ENCODE data around the gene SLC39A10. TPM values are rescaled to one million over a fixed set of nuclear protein-coding genes. Genes with fewer than 3 reads are reported as not detected.

Gene SLC39A10
- total and polyA plus RNA-seq, 2 donors (not counting 1 experiment from before 2014, with no cell fraction given): 18.6 to 99.3 TPM

DNA sequence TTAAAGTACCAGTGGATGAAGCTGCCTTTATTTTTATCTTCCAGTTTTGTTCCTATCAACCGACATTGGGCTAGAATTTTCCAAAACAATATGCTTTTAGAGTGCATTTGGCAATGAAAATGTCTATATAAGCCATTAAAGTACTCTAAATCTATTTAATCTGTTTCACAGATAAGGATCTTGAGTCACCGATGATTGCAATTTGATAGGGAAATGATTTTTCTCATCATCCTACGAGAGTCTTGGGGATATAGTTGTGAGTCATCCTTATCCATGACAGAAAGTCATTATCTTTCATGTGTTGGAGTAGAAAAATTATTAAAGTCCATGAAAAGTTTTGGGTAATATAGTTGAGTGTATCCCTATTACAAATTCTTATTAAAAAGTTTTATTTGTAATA, 26.1 kb downstream of the SLC39A10 start:
- Mint-ChIP-seq H3K27ac (no peak overlapping the region), H3K4me1 (peaks cover 13% of the 10 kb centered on the region)

GRCh38 chr2:195686564-195686963, 29.5 kb downstream of the SLC39A10 start:
- Histone ChIP-seq H3K27ac (ENCODE audit: low read length in 2 of 2) (no peak overlapping the region), H3K4me2 (replicated peaks; ENCODE audit: low read depth, low read length, poor library complexity, severe bottlenecking) (no peak overlapping the region), H3K9me3 (ENCODE audit: control extremely low read depth in 1 of 3, control insufficient read depth in 2 of 3, insufficient read depth in 1 of 3, low read length in 2 of 3) (peaks cover 0 to 2% (median 0%) of the 10 kb centered on the region in 3 donors), H3K4me3 (ENCODE audit: control extremely low read depth in 1 of 5, extremely low read depth in 1 of 5, insufficient read depth in 1 of 5, low read depth in 2 of 5, low read length in 4 of 5) (no peak overlapping the region), H4K20me1 (ENCODE audit: control insufficient read depth, insufficient read depth, low read length, poor library complexity, severe bottlenecking) (no peaks in the 10 kb centered on the region), H3K79me2 (ENCODE audit: control insufficient read depth, insufficient read depth, low read length) (peaks cover 32% of the 10 kb centered on the region), H2AFZ (ENCODE audit: insufficient read depth, low read depth, low read length, poor library complexity, severe bottlenecking) (no peak overlapping the region), H3K27me3 (replicated peaks in 1 of 4; ENCODE audit: control extremely low read depth in 1 of 4, control insufficient read depth in 3 of 4, insufficient read depth in 4 of 4, low read length in 3 of 4) (no peaks in the 10 kb centered on the region), H3K36me3 (replicated peaks in 1 of 2; ENCODE audit: control extremely low read depth in 1 of 2, control insufficient read depth in 1 of 2, extremely low read depth in 1 of 2, insufficient read depth in 2 of 2, low read length in 1 of 2) (peaks cover 3 to 34% of the 10 kb centered on the region in 2 experiments), H3K4me1 (ENCODE audit: control insufficient read depth in 2 of 2, insufficient read depth in 2 of 2, low read length in 2 of 2) (peaks cover 0 to 9% of the 10 kb centered on the region in 2 donors), H3K9ac (ENCODE audit: low read length) (no peak overlapping the region)
- ChIA-PET CTCF (no interaction called here), POLR2A (no interaction called here)
- DNase-seq: no peak
- TF ChIP-seq CTCF (IDR thresholded peaks at IDR 0.05) (no peak), EZH2 (IDR thresholded peaks at IDR 0.05; ENCODE audit: borderline replicate concordance, insufficient read depth, low read depth, low read length, poor library complexity, severe bottlenecking) (no peak)
- no peaks in the 10 kb centered on the region for H3K27me3 Mint-ChIP-seq
- no peak overlapping the region for H3K27ac Mint-ChIP-seq
- no peak overlapping the region for H3K4me3 Mint-ChIP-seq
- intact Hi-C loops (cut with micrococcal nuclease): no loop called here
- no peak for ATAC-seq (ENCODE audit: low read depth)
- peaks cover 14% of the 10 kb centered on the region for H3K4me1 Mint-ChIP-seq
- peaks cover 6% of the 10 kb centered on the region for H3K9me3 Mint-ChIP-seq (ENCODE audit: insufficient read depth)

More for the DNA sequence above, 26.1 kb downstream of the SLC39A10 start:
- H3K4me3 ChIP-seq (ENCODE audit: control extremely low read depth in 1 of 5, extremely low read depth in 1 of 5, insufficient read depth in 1 of 5, low read depth in 2 of 5, low read length in 4 of 5): no peak overlapping the region
- H3K4me1 ChIP-seq (ENCODE audit: control insufficient read depth in 2 of 2, insufficient read depth in 2 of 2, low read length in 2 of 2): peaks cover 0 to 9% of the 10 kb centered on the region in 2 donors
- H3K9me3 ChIP-seq (ENCODE audit: control extremely low read depth in 1 of 3, control insufficient read depth in 2 of 3, insufficient read depth in 1 of 3, low read length in 2 of 3): no peaks in the 10 kb centered on the region
- H3K27me3 ChIP-seq (replicated peaks in 1 of 4; ENCODE audit: control extremely low read depth in 1 of 4, control insufficient read depth in 3 of 4, insufficient read depth in 4 of 4, low read length in 3 of 4): no peaks in the 10 kb centered on the region
- H3K9ac ChIP-seq (ENCODE audit: low read length): no peak overlapping the region
- no peaks in the 10 kb centered on the region for H3K27me3 Mint-ChIP-seq
- TF ChIP-seq CTCF (IDR thresholded peaks at IDR 0.05): no peak
- TF ChIP-seq EZH2 (IDR thresholded peaks at IDR 0.05; ENCODE audit: borderline replicate concordance, insufficient read depth, low read depth, low read length, poor library complexity, severe bottlenecking): no peak
- no peak overlapping the region for H3K4me2 ChIP-seq (replicated peaks; ENCODE audit: low read depth, low read length, poor library complexity, severe bottlenecking)
- H3K9me3 Mint-ChIP-seq (ENCODE audit: insufficient read depth): no peaks in the 10 kb centered on the region
- no peaks in the 10 kb centered on the region for H4K20me1 ChIP-seq (ENCODE audit: control insufficient read depth, insufficient read depth, low read length, poor library complexity, severe bottlenecking)
- CTCF ChIA-PET: no interaction called here
- POLR2A ChIA-PET: no interaction called here
- intact Hi-C loops (cut with micrococcal nuclease): no loop called here
- no CpG with 5 or more reads among the region's 3 CpGs for WGBS (ENCODE audit: insufficient coverage)
- no peak overlapping the region for H3K4me3 Mint-ChIP-seq
- no peak overlapping the region for H2AFZ ChIP-seq (ENCODE audit: insufficient read depth, low read depth, low read length, poor library complexity, severe bottlenecking)
- H3K79me2 ChIP-seq (ENCODE audit: control insufficient read depth, insufficient read depth, low read length): peaks cover 42% of the 10 kb centered on the region
- ATAC-seq (ENCODE audit: low read depth) (no peak), DNase-seq (no peak)
- peaks cover 12 to 38% of the 10 kb centered on the region in 2 experiments for H3K36me3 ChIP-seq (replicated peaks in 1 of 2; ENCODE audit: control extremely low read depth in 1 of 2, control insufficient read depth in 1 of 2, extremely low read depth in 1 of 2, insufficient read depth in 2 of 2, low read length in 1 of 2)
- no peak overlapping the region for H3K27ac ChIP-seq (ENCODE audit: low read length in 2 of 2)
